ENCODE data around the gene DSG2.

- TF ChIP-seq POLR2A (IDR thresholded peaks at IDR 0.05; ENCODE audit: low read depth, low read length) (no peak), POLR2AphosphoS5 (IDR thresholded peaks at IDR 0.05; ENCODE audit: low read depth, low read length) (no peak)
Observed at GRCh38 chr18:31513189-31513935, 15.4 kb downstream of the DSG2 start.

Measured in GM12891 (cell line).